HFF-Myc (cell line): ENCODE data around the gene FOXP1.

Experiments used
- DNase-seq: peaks from one replicate; pipeline ENCODE4 v3.0.0-alpha.2; 2011; ENCODE audit warnings: low read depth; ENCODE audit errors: extremely low read depth
- H3K4me3 ChIP-seq: replicated peaks from 2 replicates; pipeline ENCODE4 v1.5.1; 2011; ENCODE audit warnings: low read depth, mild to moderate bottlenecking, control low read depth, low read length
- CTCF ChIP-seq: IDR thresholded peaks from 2 replicates; pipeline ENCODE4 v1.5.1; 2012; ENCODE audit warnings: mild to moderate bottlenecking, low read depth, low read length, control low read depth; ENCODE audit errors: missing control alignments

FOXP1 gene

GRCh38 chr3:71172951-71173350, 410.6 kb downstream of the FOXP1 start:
- DNase-seq = no peak
- no peak for TF ChIP-seq CTCF
- no peak overlapping the region for H3K4me3 ChIP-seq

GRCh38 chr3:71172189-71172588, 411.3 kb downstream of the FOXP1 start:
- TF ChIP-seq CTCF = no peak
- no peak overlapping the region for H3K4me3 ChIP-seq
- no peak for DNase-seq

GRCh38 chr3:71171247-71171646, 412.3 kb downstream of the FOXP1 start:
- H3K4me3 ChIP-seq = no peak overlapping the region
- no peak for TF ChIP-seq CTCF
- DNase-seq = no peak

- DNase-seq = no peak
- no peak for TF ChIP-seq CTCF
- no peak overlapping the region for H3K4me3 ChIP-seq
Measured at GRCh38 chr3:71168880-71169411, 414.6 kb downstream of the FOXP1 start.

GRCh38 chr3:71168121-71168721, 415.3 kb downstream of the FOXP1 start:
- no peak for DNase-seq
- H3K4me3 ChIP-seq = no peak overlapping the region
- TF ChIP-seq CTCF = no peak

GRCh38 chr3:71166339-71167240, 416.9 kb downstream of the FOXP1 start:
- no peak overlapping the region for H3K4me3 ChIP-seq
- TF ChIP-seq CTCF = no peak
- DNase-seq = no peak
